GM21515 (cell line): Measurements from ENCODE around the gene DPP9.
"Not testable (repeated sequence)": the region's sequence is repeated elsewhere in the genome, so short reads cannot be mapped to it uniquely, and the experiment has no call there.

Source experiments
- ATAC-seq: cut with Tn5 transposase; IDR thresholded peaks from one replicate; pipeline ENCODE4 v1.9.1; 2021; ENCODE audit not compliant: unreplicated experiment

DPP9 gene

GRCh38 chr19:4740092-4740491 lies 16.4 kb upstream of the DPP9 start:
- ATAC-seq, result no peak

DNA sequence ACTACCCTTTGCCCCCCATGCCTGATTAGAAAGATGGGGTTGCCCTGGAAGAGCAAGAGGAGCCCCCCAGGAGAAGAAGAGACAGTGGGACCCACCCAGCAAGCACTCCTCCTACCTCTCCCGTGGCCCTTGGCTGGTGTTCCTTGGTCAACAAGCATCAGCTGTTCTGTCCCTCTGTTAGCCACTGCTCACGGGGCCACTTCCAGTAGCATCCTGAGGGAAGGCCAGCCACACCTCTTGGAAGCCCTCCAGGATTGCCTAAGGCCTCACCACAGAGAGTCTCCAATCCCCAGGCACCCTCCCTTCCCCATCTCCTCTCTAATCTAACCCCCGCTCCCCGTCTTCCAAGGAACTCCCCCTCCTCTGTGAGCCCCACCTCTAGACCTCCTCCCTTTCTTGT lies 15.1 kb upstream of the DPP9 start:
- no peak for ATAC-seq

GRCh38 chr19:4737955-4738600 lies 14.4 kb upstream of the DPP9 start:
- ATAC-seq, result no peak

DNA sequence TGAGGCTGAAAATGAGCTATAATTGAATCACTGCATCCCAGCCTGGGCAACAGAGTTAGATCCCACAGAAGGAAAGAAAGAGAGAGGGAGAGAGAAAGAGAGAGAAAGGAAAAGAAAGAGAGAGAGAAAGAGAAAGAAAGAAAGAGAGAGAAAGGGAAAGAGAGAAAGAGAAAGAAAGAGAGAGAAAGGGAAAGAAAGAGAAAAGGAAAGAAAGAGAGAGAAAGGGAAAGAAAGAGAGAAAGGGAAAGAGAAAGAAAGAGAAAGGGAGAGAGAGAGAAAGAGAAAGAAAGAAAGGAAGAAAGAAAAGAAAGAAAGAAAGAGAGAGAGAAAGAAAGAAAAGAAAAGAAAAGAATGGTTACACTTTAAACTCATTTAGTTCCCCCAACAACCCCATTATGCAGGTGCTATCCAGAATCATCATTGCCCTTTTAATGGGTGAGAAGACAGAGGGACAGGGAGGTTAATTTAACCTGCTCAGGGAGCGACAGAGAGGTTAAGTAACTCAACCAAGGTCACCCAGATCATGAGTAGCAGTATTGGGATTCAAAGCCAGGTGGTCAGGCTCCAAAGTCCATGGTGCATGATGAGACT lies 10.2 kb upstream of the DPP9 start:
- ATAC-seq, result no peak

- no peak for ATAC-seq
Observed at GRCh38 chr19:4732680-4733114, 9.1 kb upstream of the DPP9 start.

DNA sequence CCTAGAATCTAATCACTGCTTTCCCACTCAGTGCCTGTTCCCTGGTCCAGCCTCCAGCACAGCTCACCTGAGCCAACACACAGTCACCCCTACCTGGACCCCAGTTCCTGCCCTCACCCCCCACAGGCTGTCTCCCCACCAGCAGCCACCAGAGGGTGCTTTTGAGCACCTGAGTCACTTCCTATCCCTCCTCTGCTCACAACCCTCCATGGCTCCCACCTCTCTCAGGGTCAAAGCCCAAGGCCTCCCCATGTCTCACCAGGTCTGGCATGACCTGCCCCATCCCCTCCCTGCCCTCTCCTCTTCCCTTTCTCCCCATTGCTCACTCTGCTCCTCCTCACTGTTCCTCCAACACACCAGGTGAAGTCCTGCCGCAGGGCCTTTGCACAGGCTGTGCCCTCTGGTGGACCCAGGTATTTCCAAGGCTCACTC lies 7.1 kb upstream of the DPP9 start:
- no peak for ATAC-seq

GRCh38 chr19:4728871-4729270 lies 5.2 kb upstream of the DPP9 start:
- no peak for ATAC-seq

DNA sequence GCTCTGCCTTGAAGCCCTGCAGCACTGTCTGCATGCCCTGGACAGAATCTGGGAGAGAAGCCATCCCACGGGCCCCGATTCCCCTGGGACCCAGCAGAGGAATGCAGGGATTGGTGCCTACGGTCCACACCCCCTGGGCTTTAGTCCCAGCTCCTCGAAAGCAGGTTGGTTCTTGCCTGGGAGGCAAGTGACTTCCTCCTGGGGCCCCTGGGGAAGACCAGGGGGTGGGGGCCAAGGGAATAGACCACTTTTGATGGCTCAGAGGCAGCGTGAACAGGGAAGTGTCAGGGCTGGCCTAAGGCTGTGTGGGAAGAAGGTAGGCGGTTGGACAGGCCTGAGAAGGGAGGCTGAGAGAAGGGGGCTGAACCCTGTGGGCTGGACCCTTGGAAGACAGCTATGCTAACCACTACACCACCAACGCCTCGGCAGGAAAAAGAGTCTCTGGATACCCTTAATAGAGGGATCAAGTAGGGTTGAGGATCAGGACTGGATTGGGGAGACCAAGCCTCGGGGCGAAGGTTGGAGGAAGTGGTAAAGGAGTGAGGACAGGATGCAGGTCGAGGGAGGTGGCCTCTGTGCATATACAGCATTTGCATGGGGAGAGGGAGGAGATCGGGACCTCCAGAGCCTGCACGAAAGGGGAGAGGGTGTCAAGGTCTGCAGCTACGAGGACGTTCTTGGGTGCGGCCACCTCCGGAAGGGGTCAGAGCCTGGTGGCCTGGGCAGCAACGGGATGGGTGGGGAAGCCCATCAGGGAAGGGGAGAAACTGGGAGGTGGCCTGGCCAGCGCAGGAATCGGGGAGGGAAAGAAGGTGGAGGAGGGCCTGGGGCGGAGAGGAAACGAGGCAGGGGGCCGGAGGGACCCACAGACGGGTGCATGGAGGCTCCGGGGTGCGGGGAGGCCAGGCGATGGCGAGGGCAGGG lies 709 bp downstream of the DPP9 start:
- peak; percentile 13 for ATAC-seq

DNA sequence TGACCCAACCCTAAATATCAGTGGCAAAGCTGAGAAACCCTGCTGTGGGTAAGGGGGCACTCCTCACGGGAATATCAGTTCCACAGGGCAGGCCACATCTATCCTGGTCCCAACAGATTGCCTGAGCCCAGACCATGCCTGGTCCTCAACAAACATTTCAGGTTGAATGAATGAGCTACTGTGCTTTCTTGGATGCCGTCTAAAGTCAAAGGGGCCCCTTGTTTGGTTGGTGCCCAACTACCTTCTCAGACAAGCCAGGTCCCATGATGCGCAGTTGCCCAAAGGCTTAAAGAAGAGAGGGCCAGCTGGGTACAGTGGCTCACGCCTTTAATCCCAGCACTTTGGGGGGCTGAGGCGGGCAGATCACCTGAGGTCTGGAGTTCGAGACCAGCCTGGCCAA lies 2.4 kb downstream of the DPP9 start:
- ATAC-seq, result no peak

DNA sequence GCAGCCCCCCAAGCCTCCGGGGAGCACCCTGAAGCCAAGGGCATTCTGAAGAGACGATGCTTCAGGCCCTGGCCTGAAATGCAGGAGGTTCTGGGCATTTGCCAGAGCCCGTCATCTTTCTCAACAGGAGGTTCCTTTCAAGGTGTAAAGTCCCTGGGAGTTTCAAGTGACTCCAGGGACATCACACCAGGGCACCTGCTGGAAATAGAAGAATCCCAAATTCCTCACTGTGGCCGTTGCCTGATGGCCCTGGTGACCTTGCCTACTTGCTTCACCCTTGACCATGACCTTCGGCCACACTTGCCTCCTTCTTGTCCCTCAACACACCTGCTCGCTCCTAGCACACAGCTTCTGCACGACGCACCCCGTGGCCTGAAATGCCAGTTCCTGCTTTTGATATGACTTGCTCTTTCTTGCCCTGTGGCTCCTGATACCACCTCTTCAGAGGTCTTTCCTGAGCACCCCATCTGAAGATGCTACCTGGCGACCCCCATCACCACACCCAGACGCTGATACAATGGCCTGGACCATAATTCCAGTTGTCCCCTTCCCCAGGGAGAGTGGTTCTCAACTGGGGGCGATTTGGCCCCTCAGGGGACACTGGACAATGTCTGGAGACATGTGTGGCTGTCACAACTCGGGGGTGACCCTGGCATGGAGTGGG lies 3.5 kb downstream of the DPP9 start:
- ATAC-seq, result no peak

DNA sequence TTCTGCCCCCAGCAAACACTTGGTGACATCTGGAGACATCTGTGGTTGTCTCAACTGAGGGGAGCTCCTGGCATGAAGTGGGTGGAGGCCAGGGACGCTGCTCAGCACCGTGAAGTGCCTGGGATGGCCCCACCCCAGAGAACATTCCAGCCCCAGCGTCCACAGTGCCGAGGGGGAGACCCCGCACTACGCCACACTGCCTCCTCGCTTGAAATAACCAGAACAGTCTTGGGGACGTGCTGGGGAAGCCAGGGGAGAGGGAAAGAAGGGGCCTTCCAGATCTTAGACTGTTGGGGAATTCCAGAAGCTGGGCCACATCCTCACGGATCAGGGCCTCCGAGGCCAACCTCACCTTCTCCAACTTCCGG lies 4.2 kb downstream of the DPP9 start:
- no peak for ATAC-seq

GRCh38 chr19:4717966-4718701 lies 5.5 kb downstream of the DPP9 start:
- no peak for ATAC-seq

DNA sequence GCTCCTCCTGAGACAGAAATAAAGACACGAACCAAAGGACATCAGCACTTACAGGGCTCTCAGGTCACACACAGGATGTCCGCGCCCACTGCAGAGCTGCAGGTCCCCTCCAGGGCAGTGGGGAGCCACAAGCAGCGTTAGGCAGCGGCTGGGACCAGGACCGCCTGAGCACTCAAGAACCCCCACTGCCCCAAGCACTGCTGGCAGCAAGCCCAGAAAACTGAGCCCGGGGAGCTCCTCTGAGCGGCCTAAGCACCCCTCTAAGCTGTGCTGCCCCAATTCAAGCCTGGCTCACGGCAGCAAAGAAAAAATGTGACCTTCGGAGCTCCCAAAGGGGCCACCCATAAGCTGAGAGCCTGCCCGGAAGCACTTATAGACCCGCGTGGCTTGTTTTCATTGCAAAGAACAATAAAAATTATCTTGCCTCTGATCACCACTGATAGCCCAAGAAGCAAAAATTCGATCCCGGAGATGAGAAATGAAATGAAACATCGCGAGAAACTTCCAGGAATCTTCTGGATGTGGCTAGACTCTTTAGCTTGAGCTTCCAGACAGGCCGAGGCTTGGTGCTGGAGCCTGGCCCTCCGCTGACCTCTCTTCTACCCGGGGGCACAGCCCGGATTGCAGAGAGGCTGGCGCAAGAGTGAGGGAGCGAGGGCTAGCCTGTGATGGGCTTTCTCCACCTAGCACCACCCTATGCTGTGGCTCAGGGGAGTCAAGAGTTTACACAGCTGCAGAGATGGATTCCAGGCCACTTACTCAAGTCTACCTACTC lies 6.3 kb downstream of the DPP9 start:
- no peak for ATAC-seq

DNA sequence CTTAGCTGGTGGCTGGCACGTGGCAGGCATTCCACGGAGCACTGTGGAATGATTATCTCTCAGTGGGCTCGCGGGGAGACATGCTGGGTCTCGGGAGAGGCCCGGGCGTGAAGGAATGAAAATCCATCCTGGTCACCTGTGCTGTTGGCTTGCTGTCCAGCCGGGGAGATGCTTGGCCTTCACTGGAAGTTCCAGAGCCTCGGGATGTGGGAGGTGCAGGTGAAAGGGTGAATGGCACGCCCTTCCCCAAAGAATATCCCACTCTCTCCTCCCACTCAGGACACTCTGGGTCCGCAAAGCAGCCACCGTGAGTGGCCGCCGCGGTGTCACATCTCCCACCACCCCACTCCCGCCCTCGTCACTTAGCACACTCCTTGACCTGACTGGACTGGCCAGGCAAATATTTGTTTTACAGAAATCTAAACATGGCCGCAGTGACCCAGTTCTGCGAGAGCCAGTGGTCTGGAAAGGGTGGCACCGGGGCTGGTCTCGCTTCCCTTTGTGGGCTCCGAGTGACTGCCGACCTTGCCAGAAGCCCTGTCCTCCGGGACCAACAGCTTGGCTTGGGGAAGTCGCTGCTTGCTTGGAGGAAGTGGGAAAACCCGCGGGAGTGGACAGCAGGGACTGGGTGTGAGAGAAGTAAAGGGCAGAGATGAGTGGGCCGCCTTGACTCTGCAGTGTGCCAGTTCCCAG lies 8.0 kb downstream of the DPP9 start:
- ATAC-seq, result no peak

DNA sequence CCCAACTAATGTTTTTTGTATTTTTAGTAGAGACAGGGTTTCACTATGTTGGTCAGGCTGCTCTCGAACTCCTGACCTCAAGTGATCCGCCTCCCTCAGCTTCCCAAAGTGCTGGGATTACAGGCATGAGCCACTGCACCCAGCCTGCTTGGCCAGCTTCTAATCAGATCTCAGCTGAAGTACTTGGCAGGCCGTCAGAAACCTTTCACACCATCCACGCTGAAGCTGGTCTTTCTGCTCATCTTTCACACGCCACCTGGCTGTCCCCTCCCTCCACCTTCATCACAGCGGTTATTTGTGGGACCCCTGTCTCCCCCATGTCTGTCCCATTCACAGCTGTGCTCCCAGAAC lies 8.5 kb downstream of the DPP9 start:
- not testable (repeated sequence) for ATAC-seq

- ATAC-seq, result no peak
Observed at GRCh38 chr19:4714016-4714415, 9.6 kb downstream of the DPP9 start.

- no peak for ATAC-seq
Observed at GRCh38 chr19:4713384-4713951, 10.2 kb downstream of the DPP9 start.

DNA sequence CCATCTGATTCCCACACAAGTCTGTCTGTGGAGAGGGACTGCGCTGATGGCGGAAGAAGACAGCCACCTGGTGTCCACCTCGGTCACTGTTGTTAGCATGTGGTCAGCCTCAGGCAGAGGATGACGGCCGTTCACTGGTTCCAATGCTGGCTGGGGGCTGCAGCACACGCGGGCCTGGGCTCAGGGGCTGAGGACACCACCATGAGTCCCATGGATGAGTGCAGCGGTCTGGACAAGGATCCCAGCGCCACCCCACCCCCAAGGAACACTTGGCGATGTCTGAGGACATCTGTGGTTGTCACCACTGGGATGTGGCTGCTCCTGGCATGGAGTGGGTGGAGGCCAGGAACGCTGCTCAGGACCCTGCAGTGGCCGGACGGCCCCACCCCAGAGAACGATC lies 10.9 kb downstream of the DPP9 start:
- no peak for ATAC-seq

- ATAC-seq, result no peak
Observed at GRCh38 chr19:4711211-4711610, 12.4 kb downstream of the DPP9 start.
